OCI-LY3 (cell line): ENCODE results near the gene MARCHF4.

Experiments used
- CTCF ChIP-seq: fragments of 200-600, 300-600 bp; sonication (generic); IDR thresholded peaks from 2 replicates; pipeline ENCODE4 v1.5.1; 2014; ENCODE audit warnings: antibody characterized with exemption, low read length, low read depth
- EZH2phosphoT487 ChIP-seq: fragments of 200-600 bp; shearing (Covaris generic); IDR thresholded peaks from 2 replicates; pipeline ENCODE4 v1.6.1; 2018; ENCODE audit warnings: antibody characterized with exemption, mixed run types, low read depth

GRCh38 chr2:216327447-216327935 is 44.8 kb downstream of the MARCHF4 start:
- no peak for TF ChIP-seq CTCF
- TF ChIP-seq EZH2phosphoT487: no peak
